H1 (cell line): Measurements from ENCODE around the gene SDHAF2. TPM values are rescaled to one million over a fixed set of nuclear protein-coding genes. Genes with fewer than 3 reads are reported as not detected.

Experiments
- CTCF ChIA-PET: fragments of 300-600 bp; sonication (Branson Sonifier 250); formaldehyde crosslinking; loops from one replicate; lab custom pipeline; 2021; ENCODE audit not compliant: partially characterized antibody; lab: Charles Lee
- POLR2A ChIA-PET: fragments of 300-600 bp; sonication (Branson Sonifier 250); formaldehyde crosslinking; loops from one replicate; lab custom pipeline; 2021; ENCODE audit warnings: inconsistent platforms; ENCODE audit not compliant: partially characterized antibody; lab: Charles Lee
- DNase-seq, 2 experiments: peaks; one replicate each; pipeline versions ENCODE4 v3.0.0 to v3.0.0-alpha.2; 2010 to 2022; ENCODE audit warnings: low spot score in 2 of 2, low read depth in 1 of 2, mixed read lengths in 1 of 2
- FAIRE-seq: peaks from 2 replicates; lab custom pipeline; 2011; peaks lifted over from hg19 to GRCh38; lab: Jason Lieb, UNC
- H2AFZ ChIP-seq: 2 replicates; pipeline ENCODE4 v1.8.1; 2012; ENCODE audit warnings: low read length, inconsistent platforms
- H2AK5ac ChIP-seq: 2 replicates; pipeline ENCODE4 v1.6.1; 2013; ENCODE audit warnings: low read depth, low read length
- H2BK120ac ChIP-seq: replicated peaks from 2 replicates; pipeline ENCODE3; 2013; ENCODE audit warnings: low read depth, low read length, inconsistent platforms
- H2BK12ac ChIP-seq: 2 replicates; pipeline ENCODE4 v1.6.1; 2013; ENCODE audit warnings: low read depth, low read length
- H2BK15ac ChIP-seq: 2 replicates; pipeline ENCODE4 v1.6.1; 2013; ENCODE audit warnings: low read length
- H2BK20ac ChIP-seq: 2 replicates; pipeline ENCODE4 v1.6.1; 2013; ENCODE audit warnings: low read length
- H2BK5ac ChIP-seq: 2 replicates; pipeline ENCODE4 v1.6.1; 2013; ENCODE audit warnings: low read depth, low read length
- H3K14ac ChIP-seq: 2 replicates; pipeline ENCODE4 v1.6.1; 2013; ENCODE audit warnings: inconsistent platforms; ENCODE audit not compliant: insufficient read length
- H3K18ac ChIP-seq: 2 replicates; pipeline ENCODE4 v1.6.1; 2013; ENCODE audit warnings: low read length; ENCODE audit errors: extremely low read depth
- H3K23ac ChIP-seq: 2 replicates; pipeline ENCODE4 v1.6.1; 2013; ENCODE audit warnings: inconsistent platforms; ENCODE audit not compliant: insufficient read length
- H3K23me2 ChIP-seq: 2 replicates; pipeline ENCODE4 v1.6.1; 2013; ENCODE audit warnings: low read depth, low read length
- H3K27ac ChIP-seq: 2 replicates; pipeline ENCODE4 v1.6.1; 2011; ENCODE audit warnings: low read depth, low read length, inconsistent platforms
- H3K27me3 ChIP-seq, 4 experiments: replicated peaks in 1 of 4; 1 replicate in 1 of 4; 2 replicates in 3 of 4; pipeline versions ENCODE4 v1.6.1 to v1.8.1; 2011 to 2013; ENCODE audit warnings: low read length in 3 of 4, mild to moderate bottlenecking in 3 of 4, inconsistent platforms in 2 of 4, mixed read lengths in 2 of 4, moderate library complexity in 1 of 4; ENCODE audit not compliant: control insufficient read depth in 3 of 4, insufficient read depth in 3 of 4; ENCODE audit errors: extremely low read depth in 1 of 4
- H3K36me3 ChIP-seq, 4 experiments: 2 replicates each; pipeline versions ENCODE4 v1.6.1 to v1.8.1; 2011 to 2013; ENCODE audit warnings: mild to moderate bottlenecking in 4 of 4, low read length in 3 of 4, moderate library complexity in 2 of 4, control low read depth in 1 of 4, inconsistent platforms in 1 of 4; ENCODE audit not compliant: insufficient read depth in 4 of 4, control insufficient read depth in 2 of 4
- H3K4ac ChIP-seq: replicated peaks from 2 replicates; pipeline ENCODE3; 2013; ENCODE audit warnings: low read length, low read depth, mixed read lengths, inconsistent platforms; ENCODE audit not compliant: insufficient read length
- H3K4me1 ChIP-seq, 4 experiments: replicated peaks in 1 of 4; 1 replicate in 1 of 4; 2 replicates in 3 of 4; pipeline versions ENCODE4 v1.6.1 to v1.8.1; 2011 to 2013; ENCODE audit warnings: low read length in 3 of 4, inconsistent platforms in 2 of 4, mixed read lengths in 1 of 4; ENCODE audit not compliant: insufficient read depth in 4 of 4, control insufficient read depth in 3 of 4
- H3K4me2 ChIP-seq, 2 experiments: 2 replicates each; pipeline versions ENCODE4 v1.6.1 to v1.8.1; 2011 to 2013; ENCODE audit warnings: low read depth in 2 of 2, low read length in 2 of 2, control low read depth in 1 of 2, inconsistent platforms in 1 of 2, mild to moderate bottlenecking in 1 of 2; ENCODE audit not compliant: insufficient read depth in 1 of 2
- H3K4me3 ChIP-seq, 4 experiments: fragments of 200-600, 300-600 bp in 1 of 4; sonication (generic), shearing (Covaris generic), sonication (Bioruptor Twin) in 1 of 4; 2 replicates each; pipeline versions ENCODE4 v1.5.1 to v1.8.1; 2011 to 2016; ENCODE audit warnings: low read length in 4 of 4, low read depth in 3 of 4, control low read depth in 2 of 4, inconsistent platforms in 2 of 4, mild to moderate bottlenecking in 2 of 4, mixed read lengths in 1 of 4, moderate library complexity in 1 of 4; ENCODE audit not compliant: insufficient read depth in 2 of 4; ENCODE audit errors: extremely low read depth in 1 of 4
- H3K56ac ChIP-seq: replicated peaks from 2 replicates; pipeline ENCODE3; 2013; ENCODE audit warnings: low read depth, mild to moderate bottlenecking, mixed read lengths, low read length, inconsistent platforms; ENCODE audit not compliant: insufficient read length
- H3K79me1 ChIP-seq: 2 replicates; pipeline ENCODE4 v1.6.1; 2013; ENCODE audit warnings: low read depth, low read length, control low read depth
- H3K79me2 ChIP-seq, 2 experiments: 2 replicates each; pipeline versions ENCODE4 v1.6.1 to v1.8.1; 2012 to 2013; ENCODE audit warnings: low read length in 2 of 2, mild to moderate bottlenecking in 2 of 2, inconsistent platforms in 1 of 2; ENCODE audit not compliant: insufficient read depth in 2 of 2, control insufficient read depth in 1 of 2
- H3K9ac ChIP-seq, 4 experiments: replicated peaks in 1 of 4; 1 replicate in 1 of 4; 2 replicates in 3 of 4; pipeline versions ENCODE4 v1.6.1 to v1.8.1; 2011 to 2013; ENCODE audit warnings: low read depth in 3 of 4, low read length in 3 of 4, control low read depth in 2 of 4, mild to moderate bottlenecking in 2 of 4, moderate library complexity in 2 of 4, inconsistent platforms in 1 of 4; ENCODE audit errors: extremely low read depth in 1 of 4
- H3K9me3 ChIP-seq, 2 experiments: 2 replicates each; pipeline versions ENCODE4 v1.6.1 to v1.8.1; 2012 to 2013; ENCODE audit warnings: mild to moderate bottlenecking in 2 of 2, moderate library complexity in 2 of 2, control low read depth in 1 of 2, inconsistent platforms in 1 of 2, low read depth in 1 of 2, low read length in 1 of 2, mixed read lengths in 1 of 2; ENCODE audit not compliant: insufficient read depth in 2 of 2
- H4K20me1 ChIP-seq, 2 experiments: replicated peaks in 1 of 2; 2 replicates each; pipeline versions ENCODE3 to v1.8.1; 2011 to 2013; ENCODE audit warnings: inconsistent platforms in 2 of 2, low read length in 2 of 2, mild to moderate bottlenecking in 1 of 2; ENCODE audit not compliant: insufficient read depth in 2 of 2, control insufficient read depth in 1 of 2
- H4K5ac ChIP-seq: 2 replicates; pipeline ENCODE4 v1.6.1; 2013; ENCODE audit warnings: low read length, low read depth, mixed read lengths, inconsistent platforms; ENCODE audit not compliant: insufficient read length
- H4K8ac ChIP-seq: 2 replicates; pipeline ENCODE4 v1.8.0; 2013; ENCODE audit warnings: mild to moderate bottlenecking, moderate library complexity, low read length, inconsistent platforms; ENCODE audit not compliant: insufficient read depth; ENCODE audit errors: extremely low read depth
- H4K91ac ChIP-seq: replicated peaks from 2 replicates; pipeline ENCODE3; 2013; ENCODE audit warnings: low read length, mixed read lengths, inconsistent platforms; ENCODE audit not compliant: insufficient read length
- GABPA ChIP-seq: IDR thresholded peaks from 2 replicates; pipeline ENCODE4 v1.6.1; 2011; ENCODE audit warnings: mild to moderate bottlenecking, low read length, moderate library complexity, borderline replicate concordance; ENCODE audit not compliant: insufficient read depth
- HDAC2 ChIP-seq, 2 experiments: fragments of 300-600 bp in 1 of 2; sonication (generic) in 1 of 2; IDR thresholded peaks; 2 replicates each; pipeline ENCODE4 v1.6.1; 2011 to 2012; ENCODE audit warnings: low read depth in 2 of 2, low read length in 2 of 2, mild to moderate bottlenecking in 2 of 2, moderate library complexity in 2 of 2, borderline replicate concordance in 1 of 2, inconsistent platforms in 1 of 2
- RXRA ChIP-seq: IDR thresholded peaks from 2 replicates; pipeline ENCODE4 v1.6.1; 2011; ENCODE audit warnings: low read depth, mild to moderate bottlenecking, low read length, moderate library complexity; ENCODE audit not compliant: insufficient read depth
- WGBS, 2 experiments: shearing (Covaris generic) in 1 of 2; methylation state at CpG; one replicate each; pipeline versions ENCODE4 v1.1.6 to v1.1.7; 2013 to 2015; ENCODE audit warnings: low lambda C conversion rate in 2 of 2, mixed read lengths in 2 of 2, inconsistent platforms in 1 of 2, low coverage in 1 of 2, missing lambda C conversion rate in 1 of 2; ENCODE audit not compliant: insufficient replicate concordance in 2 of 2, insufficient coverage in 1 of 2, insufficient read length in 1 of 2; ENCODE audit errors: extremely low coverage in 1 of 2, missing lambda C conversion rate in 1 of 2; 5-methylcytosine and 5-hydroxymethylcytosine counted together
- polyA plus RNA-seq, 7 experiments: library from polyadenylated mRNA; depleted of rRNA in 3 of 7; stranded (reverse) in 5 of 7; unstranded in 2 of 7; fragments of >200 nt in 5 of 7; fragments of 200-250 nt in 2 of 7; gene quantifications; 1 replicate in 5 of 7; 2 replicates in 1 of 7; 4 replicates in 1 of 7; pipeline versions ENCODE4 v1.2.1 to v1.2.3, GENCODE V29; 2011 to 2013; ENCODE audit warnings: missing spikeins in 2 of 7, mixed read lengths in 2 of 7
- total RNA-seq: library from RNA; stranded (reverse); fragmentation: NEBNext Ultra II Directional; extraction: Animal tissue kit (Norgen Biotek cat#: 25700); gene quantifications from 2 replicates; pipeline ENCODE4 v1.2.1, GENCODE V29; 2021

Gene SDHAF2
- total and polyA plus RNA-seq, 2 of the 8 experiments (the other 6 are each of a cell fraction or from before 2014, with no cell fraction given): 41.0 to 114 TPM

- CTCF ChIA-PET: interaction anchor here (0.7 to 57.8 kb wide), 16 partner anchors 9 to 258 kb away, joined by 3 to 2106 read pairs (median 8); partner anchors contain the start of gene LRRC10B
- Histone ChIP-seq H2BK120ac (no peak overlapping the region), H2BK15ac (no peak overlapping the region), H2AFZ (no peak overlapping the region), H3K4me3 (no peak overlapping the region), H3K36me3 (0 out of 8 replicates have a peak, but pooled peaks cover 0 to 4% (median 0%) of the 10 kb centered on the region in 4 experiments), H4K5ac (no peak overlapping the region), H2BK20ac (no peak overlapping the region), H3K56ac (no peak overlapping the region), H3K18ac (no peak overlapping the region), H3K4me2 (no peak overlapping the region), H3K23ac (no peak overlapping the region), H3K79me1 (no peaks in the 10 kb centered on the region), H3K79me2 (no peaks in the 10 kb centered on the region), H3K27me3 (no peaks in the 10 kb centered on the region), H3K27ac (no peak overlapping the region), H3K4me1 (peaks cover 0 to 4% (median 0%) of the 10 kb centered on the region in 4 experiments; a peak in 1 of 7 replicates), H3K23me2 (no peaks in the 10 kb centered on the region), H2BK12ac (no peak overlapping the region), H3K9me3 (no peaks in the 10 kb centered on the region), H2AK5ac (no peak overlapping the region), H2BK5ac (no peak overlapping the region), H3K4ac (no peak overlapping the region), H3K14ac (no peak overlapping the region), H4K91ac (no peak overlapping the region), H3K9ac (no peak overlapping the region), H4K20me1 (peaks cover 0 to 2% of the 10 kb centered on the region in 2 experiments), H4K8ac (no peak overlapping the region)
- POLR2A ChIA-PET: interaction anchor here (1.3 to 2.6 kb wide), 4 partner anchors 12 to 154 kb away, joined by 3 to 11 read pairs (median 7); partner anchors contain the start of genes CPSF7 and SDHAF2
- no peak for FAIRE-seq
- DNase-seq: no peak
- WGBS, 2 experiments: 85% methylated on average over 1 of the region's 1 CpG; no CpG with 5 or more reads in 1 of the 2 experiments
- TF ChIP-seq HDAC2 (IDR thresholded peaks at IDR 0.05; ENCODE audit: borderline replicate concordance in 1 of 2, low read depth in 2 of 2, low read length in 2 of 2) (no peak), RXRA (no peak), GABPA (no peak)
- TF ChIP-seq, all 59 proteins: peak for 0
Measured at GRCh38 chr11:61475433-61475832, 45.5 kb downstream of the SDHAF2 start.
